NCI-H2029 (cell line): ENCODE results near the gene PGS1.

ENCODE experiments used
- DNase-seq: peaks from one replicate; lab custom pipeline; 2025; lab: John Stamatoyannopoulos, UW

The PGS1 gene

GRCh38 chr17:78473951-78474613 is 95.6 kb downstream of the PGS1 start:
- DNase-seq: no peak
